ENCODE measurements around the gene SET.

DNA sequence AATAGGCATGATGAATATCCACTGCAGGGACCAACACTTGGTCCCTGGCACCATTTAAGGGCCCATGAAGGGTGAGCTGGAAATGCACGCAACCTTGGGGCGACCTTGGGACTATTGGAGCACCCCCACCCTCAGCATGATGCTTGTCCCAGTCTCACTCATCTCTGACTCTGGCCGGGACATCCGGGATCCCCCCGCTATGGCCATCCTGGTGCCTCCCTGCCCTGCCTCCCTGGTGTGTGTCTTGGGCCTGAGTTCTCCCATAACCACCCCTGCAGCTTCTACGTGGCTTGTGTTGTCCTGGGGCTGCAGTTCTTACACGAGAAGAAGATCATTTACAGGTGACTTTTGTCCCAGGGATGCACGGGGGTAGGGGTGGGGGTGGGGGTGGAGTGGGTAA, 29.0 kb downstream of the SET start:
- TF ChIP-seq, protein P1, sequence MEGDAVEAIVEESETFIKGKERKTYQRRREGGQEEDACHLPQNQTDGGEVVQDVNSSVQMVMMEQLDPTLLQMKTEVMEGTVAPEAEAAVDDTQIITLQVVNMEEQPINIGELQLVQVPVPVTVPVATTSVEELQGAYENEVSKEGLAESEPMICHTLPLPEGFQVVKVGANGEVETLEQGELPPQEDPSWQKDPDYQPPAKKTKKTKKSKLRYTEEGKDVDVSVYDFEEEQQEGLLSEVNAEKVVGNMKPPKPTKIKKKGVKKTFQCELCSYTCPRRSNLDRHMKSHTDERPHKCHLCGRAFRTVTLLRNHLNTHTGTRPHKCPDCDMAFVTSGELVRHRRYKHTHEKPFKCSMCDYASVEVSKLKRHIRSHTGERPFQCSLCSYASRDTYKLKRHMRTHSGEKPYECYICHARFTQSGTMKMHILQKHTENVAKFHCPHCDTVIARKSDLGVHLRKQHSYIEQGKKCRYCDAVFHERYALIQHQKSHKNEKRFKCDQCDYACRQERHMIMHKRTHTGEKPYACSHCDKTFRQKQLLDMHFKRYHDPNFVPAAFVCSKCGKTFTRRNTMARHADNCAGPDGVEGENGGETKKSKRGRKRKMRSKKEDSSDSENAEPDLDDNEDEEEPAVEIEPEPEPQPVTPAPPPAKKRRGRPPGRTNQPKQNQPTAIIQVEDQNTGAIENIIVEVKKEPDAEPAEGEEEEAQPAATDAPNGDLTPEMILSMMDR (IDR thresholded peaks at IDR 0.05): no peak
- no peak for TF ChIP-seq POLR2A (IDR thresholded peaks at IDR 0.05)
